ENCODE results near the gene MAP3K2.

MAP3K2 gene

DNA sequence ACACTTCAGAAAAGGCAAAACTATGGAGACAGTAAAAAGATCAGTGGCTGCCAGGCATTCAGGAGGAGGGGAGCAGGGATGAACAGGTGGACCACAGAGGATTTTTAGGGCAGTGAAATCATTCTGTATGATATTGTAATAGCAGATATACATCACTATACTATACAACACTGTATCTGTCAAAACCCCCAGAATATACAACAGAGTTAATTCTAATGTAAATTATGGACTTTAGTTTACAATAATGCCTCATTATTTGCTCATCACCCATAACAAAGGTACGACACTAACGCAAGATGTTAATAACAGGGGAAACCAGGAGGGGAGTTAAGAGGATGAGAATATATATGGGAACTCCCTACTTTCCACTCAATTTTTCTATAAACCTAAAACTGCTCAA lies 28.8 kb downstream of the MAP3K2 start:
- H3K4me3 ChIP-seq (ENCODE audit: low read length): no peak overlapping the region
- TF ChIP-seq CTCF (IDR thresholded peaks at IDR 0.05; ENCODE audit: low read depth, low read length, poor library complexity, severe bottlenecking): no peak
- TF ChIP-seq EZH2phosphoT487 (IDR thresholded peaks at IDR 0.05; ENCODE audit: borderline replicate concordance, low read length): no peak
- H3F3A ChIP-seq (ENCODE audit: control insufficient read depth, insufficient read depth): no peaks in the 10 kb centered on the region; the same call in none of the 2 replicates
- H3K27me3 ChIP-seq (ENCODE audit: control insufficient read depth, low read length): no peaks in the 10 kb centered on the region
- no peak overlapping the region for H3K27ac ChIP-seq (ENCODE audit: low read depth, low read length)
- peaks cover 95% of the 10 kb centered on the region for H3K79me2 ChIP-seq (ENCODE audit: control insufficient read depth, low read length)
- no peaks in the 10 kb centered on the region; the same call in 1 of the 2 replicates for H3K36me3 ChIP-seq (ENCODE audit: control insufficient read depth, low read length)
- no peaks in the 10 kb centered on the region for H3K4me1 ChIP-seq (ENCODE audit: control insufficient read depth, low read length)
- H4K20me1 ChIP-seq (ENCODE audit: control insufficient read depth, insufficient read depth, low read depth, low read length): peaks cover 25% of the 10 kb centered on the region
- no peak overlapping the region for H3K4me2 ChIP-seq (ENCODE audit: low read length)
- no peaks in the 10 kb centered on the region for H3K9me3 ChIP-seq (ENCODE audit: control insufficient read depth, insufficient read depth, low read length)
- H3K9me2 ChIP-seq (replicated peaks; ENCODE audit: control insufficient read depth, low read length): no peaks in the 10 kb centered on the region

DNA sequence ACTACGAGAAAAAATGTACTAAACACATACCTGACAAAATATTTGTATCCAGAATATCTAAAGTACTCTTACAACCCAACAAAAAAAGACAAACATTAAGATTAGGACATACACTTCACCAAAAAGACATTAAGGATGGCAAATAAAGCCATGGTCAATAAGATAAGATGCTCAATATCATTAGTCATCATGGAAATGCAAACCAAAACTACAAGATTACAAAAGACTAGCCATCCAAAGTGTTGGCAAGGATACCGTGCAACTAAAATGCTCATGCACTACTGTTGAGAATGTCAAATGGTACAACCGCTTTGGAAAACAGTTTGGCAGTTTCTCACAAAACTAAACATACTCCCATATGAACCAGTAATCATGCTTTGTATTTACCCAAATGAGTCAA lies 29.7 kb downstream of the MAP3K2 start:
- Histone ChIP-seq H3K27me3 (ENCODE audit: control insufficient read depth, low read length) (no peaks in the 10 kb centered on the region), H3F3A (ENCODE audit: control insufficient read depth, insufficient read depth) (no peaks in the 10 kb centered on the region; the same call in none of the 2 replicates), H3K4me1 (ENCODE audit: control insufficient read depth, low read length) (no peaks in the 10 kb centered on the region), H4K20me1 (ENCODE audit: control insufficient read depth, insufficient read depth, low read depth, low read length) (peaks cover 23% of the 10 kb centered on the region), H3K4me3 (ENCODE audit: low read length) (no peak overlapping the region), H3K79me2 (ENCODE audit: control insufficient read depth, low read length) (peaks cover 85% of the 10 kb centered on the region), H3K4me2 (ENCODE audit: low read length) (no peak overlapping the region), H3K9me3 (ENCODE audit: control insufficient read depth, insufficient read depth, low read length) (no peaks in the 10 kb centered on the region), H3K36me3 (ENCODE audit: control insufficient read depth, low read length) (no peaks in the 10 kb centered on the region; the same call in 1 of the 2 replicates), H3K9me2 (replicated peaks; ENCODE audit: control insufficient read depth, low read length) (no peaks in the 10 kb centered on the region), H3K27ac (ENCODE audit: low read depth, low read length) (no peak overlapping the region)
- TF ChIP-seq EZH2phosphoT487 (IDR thresholded peaks at IDR 0.05; ENCODE audit: borderline replicate concordance, low read length) (no peak), CTCF (IDR thresholded peaks at IDR 0.05; ENCODE audit: low read depth, low read length, poor library complexity, severe bottlenecking) (no peak)

DNA sequence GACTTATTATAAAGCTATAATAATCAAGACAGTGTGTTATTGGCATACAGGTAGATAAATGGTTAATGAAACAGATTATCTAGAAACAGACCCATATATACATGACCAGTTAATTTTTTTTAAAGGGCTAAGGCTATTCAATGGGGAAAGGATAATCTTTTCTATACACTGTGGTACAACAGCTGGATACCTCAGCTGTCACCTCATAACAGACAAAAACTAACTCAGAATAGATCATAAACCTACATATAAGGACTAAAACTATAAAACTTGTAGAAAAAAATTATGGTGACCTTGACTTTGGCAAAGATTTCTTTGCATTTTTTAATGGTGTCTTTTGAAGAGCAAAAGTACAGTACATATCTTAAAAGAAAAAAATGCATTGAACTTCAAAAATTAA lies 30.2 kb downstream of the MAP3K2 start:
- H3K27ac ChIP-seq (ENCODE audit: low read depth, low read length): no peak overlapping the region
- H3K4me3 ChIP-seq (ENCODE audit: low read length): no peak overlapping the region
- no peaks in the 10 kb centered on the region for H3K27me3 ChIP-seq (ENCODE audit: control insufficient read depth, low read length)
- H3K9me3 ChIP-seq (ENCODE audit: control insufficient read depth, insufficient read depth, low read length): no peaks in the 10 kb centered on the region
- peaks cover 81% of the 10 kb centered on the region for H3K79me2 ChIP-seq (ENCODE audit: control insufficient read depth, low read length)
- H3K9me2 ChIP-seq (replicated peaks; ENCODE audit: control insufficient read depth, low read length): no peaks in the 10 kb centered on the region
- no peaks in the 10 kb centered on the region; the same call in 1 of the 2 replicates for H3K36me3 ChIP-seq (ENCODE audit: control insufficient read depth, low read length)
- H3F3A ChIP-seq (ENCODE audit: control insufficient read depth, insufficient read depth): no peaks in the 10 kb centered on the region; the same call in none of the 2 replicates
- TF ChIP-seq EZH2phosphoT487 (IDR thresholded peaks at IDR 0.05; ENCODE audit: borderline replicate concordance, low read length) (no peak), CTCF (IDR thresholded peaks at IDR 0.05; ENCODE audit: low read depth, low read length, poor library complexity, severe bottlenecking) (no peak)
- H3K4me2 ChIP-seq (ENCODE audit: low read length): no peak overlapping the region
- H4K20me1 ChIP-seq (ENCODE audit: control insufficient read depth, insufficient read depth, low read depth, low read length): peaks cover 19% of the 10 kb centered on the region
- H3K4me1 ChIP-seq (ENCODE audit: control insufficient read depth, low read length): no peaks in the 10 kb centered on the region
